HepG2 (cell line): ENCODE data around the gene SLC17A9. TPM values are rescaled to one million over a fixed set of nuclear protein-coding genes. Genes with fewer than 3 reads are reported as not detected.

ENCODE experiments used
- polyA plus RNA-seq, 8 experiments: library from polyadenylated mRNA; depleted of rRNA in 3 of 8; stranded (reverse) in 7 of 8; unstranded in 1 of 8; fragments of >200 nt; fragmentation: Illumina TruSeq in 4 of 8; extraction: Trizol in 4 of 8; gene quantifications; 2 replicates each; pipeline versions ENCODE4 v1.2.1 to v1.2.3, GENCODE V29; 2011 to 2016; ENCODE audit warnings: low read depth in 4 of 8, missing spikeins in 1 of 8, mixed read lengths in 1 of 8; ENCODE audit not compliant: insufficient read depth in 1 of 8
- total RNA-seq, 5 experiments: library from RNA; depleted of rRNA; stranded (reverse); fragments of >200 nt; fragmentation: Illumina TruSeq; extraction: Trizol; gene quantifications; 2 replicates each; pipeline ENCODE4 v1.2.3, GENCODE V29; 2016; ENCODE audit warnings: low read depth in 1 of 5

Gene SLC17A9
- total and polyA plus RNA-seq, 2 of the 13 experiments (the other 11 are each of a cell fraction or from before 2014, with no cell fraction given): 110 to 191 TPM

Other genes starting within 250 kb of the SLC17A9 start
- gene NTSR1, start 243.9 kb upstream of the SLC17A9 start, total RNA-seq (2016; rRNA removed; fragmentation: Illumina TruSeq; extraction: Trizol): 0.09 TPM in 1 of 2 replicates, not detected in the other
- 0.12 and 0.17 TPM in 2 replicates for gene NTSR1, start 243.9 kb upstream of the SLC17A9 start, polyA plus RNA-seq (2011; rRNA removed)
- 34.8 and 35.9 TPM in 2 replicates for gene MRGBP, start 156.2 kb upstream of the SLC17A9 start, total RNA-seq (2016; rRNA removed; fragmentation: Illumina TruSeq; extraction: Trizol)
- gene MRGBP, start 156.2 kb upstream of the SLC17A9 start, polyA plus RNA-seq (2011; rRNA removed): 31.6 and 34.2 TPM in 2 replicates
- 68.3 and 81.8 TPM in 2 replicates for gene OGFR, start 147.9 kb upstream of the SLC17A9 start, total RNA-seq (2016; rRNA removed; fragmentation: Illumina TruSeq; extraction: Trizol)
- gene OGFR, start 147.9 kb upstream of the SLC17A9 start, polyA plus RNA-seq (2011; rRNA removed): 47.7 and 62.2 TPM in 2 replicates
- gene COL9A3, start 135.7 kb upstream of the SLC17A9 start, total RNA-seq (2016; rRNA removed; fragmentation: Illumina TruSeq; extraction: Trizol): 53.3 and 204 TPM in 2 replicates
- gene COL9A3, start 135.7 kb upstream of the SLC17A9 start, polyA plus RNA-seq (2011; rRNA removed): 155 and 175 TPM in 2 replicates
- 20.0 and 21.1 TPM in 2 replicates for gene TCFL5, start 90.9 kb upstream of the SLC17A9 start, total RNA-seq (2016; rRNA removed; fragmentation: Illumina TruSeq; extraction: Trizol)
- gene TCFL5, start 90.9 kb upstream of the SLC17A9 start, polyA plus RNA-seq (2011; rRNA removed): 14.2 and 14.8 TPM in 2 replicates
- gene DIDO1, start 26.2 kb upstream of the SLC17A9 start, total RNA-seq (2016; rRNA removed; fragmentation: Illumina TruSeq; extraction: Trizol): 75.1 and 77.0 TPM in 2 replicates
- gene DIDO1, start 26.2 kb upstream of the SLC17A9 start, polyA plus RNA-seq (2011; rRNA removed): 72.6 and 75.0 TPM in 2 replicates
- 59.8 and 74.4 TPM in 2 replicates for gene GID8, start 14.6 kb upstream of the SLC17A9 start, total RNA-seq (2016; rRNA removed; fragmentation: Illumina TruSeq; extraction: Trizol)
- 39.0 and 39.6 TPM in 2 replicates for gene GID8, start 14.6 kb upstream of the SLC17A9 start, polyA plus RNA-seq (2011; rRNA removed)
- gene BHLHE23, start 54.3 kb downstream of the SLC17A9 start, total RNA-seq (2016; rRNA removed; fragmentation: Illumina TruSeq; extraction: Trizol): not detected in 2 replicates
- gene BHLHE23, start 54.3 kb downstream of the SLC17A9 start, polyA plus RNA-seq (2011; rRNA removed): not detected in 2 replicates